GM23338 (cell line): ENCODE results near the gene MYORG. TPM values are rescaled to one million over a fixed set of nuclear protein-coding genes. Genes with fewer than 3 reads are reported as not detected.

ENCODE experiments used
- ATAC-seq: fragments of 200-7000 bp; cut with Tn5 transposase; 3 replicates; pipeline ENCODE4 v1.9.1; 2020
- DNase-seq: peaks from one replicate; pipeline ENCODE4 v3.0.0-alpha.2; 2015; ENCODE audit warnings: low spot score
- H2AFZ ChIP-seq: fragments of 200-600 bp; sonication (generic); 2 replicates; pipeline ENCODE4 v1.8.0; 2016; ENCODE audit warnings: antibody characterized with exemption, mild to moderate bottlenecking, moderate library complexity
- H3F3A ChIP-seq: fragments of 200-600 bp; sonication (generic); replicated peaks from 2 replicates; pipeline ENCODE4 v1.8.0; 2017; ENCODE audit warnings: antibody characterized with exemption, mixed run types, low read depth
- H3K27ac ChIP-seq: fragments of 200-600 bp; sonication (generic); 2 replicates; pipeline ENCODE4 v1.6.1; 2016; ENCODE audit warnings: low read depth
- H3K27me3 ChIP-seq: fragments of 200-600 bp; sonication (generic); 2 replicates; pipeline ENCODE4 v1.8.0; 2016; ENCODE audit warnings: mild to moderate bottlenecking, mixed run types, moderate library complexity; ENCODE audit not compliant: insufficient read depth
- H3K36me3 ChIP-seq: fragments of 200-600 bp; sonication (generic); 2 replicates; pipeline ENCODE4 v1.8.0; 2016; ENCODE audit warnings: mild to moderate bottlenecking; ENCODE audit not compliant: insufficient read depth
- H3K4me1 ChIP-seq: fragments of 200-600 bp; sonication (generic); 2 replicates; pipeline ENCODE4 v1.8.0; 2016; ENCODE audit warnings: mild to moderate bottlenecking, moderate library complexity; ENCODE audit not compliant: insufficient read depth
- H3K4me2 ChIP-seq: fragments of 200-600 bp; sonication (generic); 2 replicates; pipeline ENCODE4 v1.7.1; 2017; ENCODE audit warnings: mixed run types
- H3K4me3 ChIP-seq: fragments of 200-600 bp; sonication (generic); 2 replicates; pipeline ENCODE4 v1.6.1; 2016; ENCODE audit warnings: mixed run types
- H3K79me2 ChIP-seq: fragments of 200-600 bp; sonication (generic); replicated peaks from 2 replicates; pipeline ENCODE4 v1.8.0; 2017; ENCODE audit warnings: mild to moderate bottlenecking; ENCODE audit not compliant: insufficient read depth
- H3K9me2 ChIP-seq: fragments of 200-600 bp; sonication (generic); 2 replicates; pipeline ENCODE4 v1.8.0; 2017; ENCODE audit not compliant: insufficient read depth
- H4K20me1 ChIP-seq: fragments of 200-600 bp; sonication (generic); replicated peaks from 2 replicates; pipeline ENCODE4 v1.8.0; 2017; ENCODE audit warnings: mild to moderate bottlenecking; ENCODE audit not compliant: insufficient read depth
- H3K27ac Mint-ChIP-seq: 2 replicates; pipeline ENCODE4 v1.8.0; 2020; ENCODE audit warnings: inconsistent platforms, mild to moderate bottlenecking, moderate library complexity, mixed read lengths
- H3K27me3 Mint-ChIP-seq: 3 replicates; pipeline ENCODE4 v1.8.0; 2022; ENCODE audit warnings: low read depth, mild to moderate bottlenecking, moderate library complexity, mixed read lengths, inconsistent platforms; ENCODE audit not compliant: insufficient read depth, poor library complexity
- H3K36me3 Mint-ChIP-seq: 3 replicates; pipeline ENCODE4 v1.8.0; 2021; ENCODE audit warnings: low read depth, mild to moderate bottlenecking, inconsistent platforms, moderate library complexity, mixed read lengths
- H3K4me1 Mint-ChIP-seq: 3 replicates; pipeline ENCODE4 v1.8.0; 2020; ENCODE audit warnings: mild to moderate bottlenecking, inconsistent platforms, mixed read lengths
- H3K4me3 Mint-ChIP-seq: 3 replicates; pipeline ENCODE4 v1.8.0; 2021; ENCODE audit warnings: moderate library complexity, mild to moderate bottlenecking, inconsistent platforms, mixed read lengths
- H3K9me3 Mint-ChIP-seq: 3 replicates; pipeline ENCODE4 v1.8.0; 2020; ENCODE audit warnings: moderate library complexity, mild to moderate bottlenecking, inconsistent platforms, mixed read lengths
- CREB1 ChIP-seq: fragments of 250-450 bp; sonication (Bioruptor Pico); IDR thresholded peaks from 2 replicates; pipeline ENCODE4 v1.5.0; 2020; ENCODE audit warnings: low read depth, mild to moderate bottlenecking, moderate library complexity
- CTCF ChIP-seq, 2 experiments: fragments of 200-600 bp in 1 of 2; sonication (generic) in 1 of 2; conservative IDR thresholded peaks; 2 replicates each; pipeline versions ENCODE4 v1.5.1 to v1.6.1; 2016 to 2017; ENCODE audit warnings: antibody characterized with exemption in 2 of 2, low read depth in 2 of 2, mild to moderate bottlenecking in 2 of 2, moderate library complexity in 1 of 2
- ETS1 ChIP-seq: IDR thresholded peaks from 2 replicates; pipeline ENCODE4 v1.6.1; 2016; ENCODE audit warnings: antibody characterized with exemption
- EZH2 ChIP-seq: fragments of 200-600 bp; sonication (generic); IDR thresholded peaks from one replicate; pipeline ENCODE4 v1.8.0; 2017; ENCODE audit warnings: antibody characterized with exemption, mild to moderate bottlenecking, low read depth; ENCODE audit not compliant: unreplicated experiment
- EZH2phosphoT487 ChIP-seq: fragments of 200-600 bp; sonication (generic); IDR thresholded peaks from one replicate; pipeline ENCODE4 v1.8.1; 2018; ENCODE audit warnings: antibody characterized with exemption; ENCODE audit not compliant: unreplicated experiment
- JUNB ChIP-seq: IDR thresholded peaks from one replicate; pipeline ENCODE4 v1.6.1; 2016; ENCODE audit warnings: antibody characterized with exemption; ENCODE audit not compliant: unreplicated experiment
- NANOG ChIP-seq: IDR thresholded peaks from 2 replicates; pipeline ENCODE4 v1.6.1; 2016; ENCODE audit warnings: antibody characterized with exemption, borderline replicate concordance
- POLR2AphosphoS5 ChIP-seq: IDR thresholded peaks from 2 replicates; pipeline ENCODE4 v1.6.1; 2016; ENCODE audit warnings: antibody characterized with exemption, low read depth
- REST ChIP-seq: IDR thresholded peaks from one replicate; pipeline ENCODE4 v1.6.1; 2018; ENCODE audit warnings: antibody characterized with exemption; ENCODE audit not compliant: unreplicated experiment
- STAT1 ChIP-seq: IDR thresholded peaks from one replicate; pipeline ENCODE4 v1.6.1; 2016; ENCODE audit warnings: antibody characterized with exemption; ENCODE audit not compliant: unreplicated experiment
- ZNF114 ChIP-seq: fragments of 250-450 bp; sonication (Bioruptor Pico); IDR thresholded peaks from 2 replicates; pipeline ENCODE4 v1.5.0; 2020; ENCODE audit warnings: mild to moderate bottlenecking, moderate library complexity
- ZNF331 ChIP-seq: fragments of 250-450 bp; sonication (Bioruptor Pico); IDR thresholded peaks from 2 replicates; pipeline ENCODE4 v1.5.0; 2020; ENCODE audit warnings: low read depth, mild to moderate bottlenecking, moderate library complexity
- ZNF462 ChIP-seq: fragments of 250-450 bp; sonication (Bioruptor Pico); IDR thresholded peaks from 2 replicates; pipeline ENCODE4 v1.5.0; 2020; ENCODE audit warnings: mild to moderate bottlenecking, moderate library complexity
- polyA plus RNA-seq: library from polyadenylated mRNA; unstranded; fragments of >200 nt; fragmentation: Nextera tagmentation; extraction: Ambion mirVana; gene quantifications from 2 replicates; pipeline ENCODE4 v1.2.1, GENCODE V29; 2016
- total RNA-seq: library from RNA; depleted of rRNA; stranded (reverse); fragments of >200 nt; shearing (Covaris generic); gene quantifications from 2 replicates; pipeline ENCODE4 v1.2.3, GENCODE V29; 2014

The MYORG gene
- total and polyA plus RNA-seq, 2 experiments from 2014 or later, result 1.5 to 7.3 TPM

GRCh38 chr9:34362614-34363214 lies 14.0 kb downstream of the MYORG start:
- TF ChIP-seq ZNF331 (no peak), STAT1 (no peak), REST (no peak), JUNB (no peak), ZNF114 (CRISPR knock-in tag) (no peak), CTCF (conservative IDR thresholded peaks at IDR 0.05; ENCODE audit: low read depth in 2 of 2) (no peak), NANOG (no peak), POLR2AphosphoS5 (no peak), ETS1 (no peak), CREB1 (CRISPR knock-in tag) (no peak), EZH2 (no peak), EZH2phosphoT487 (no peak), ZNF462 (no peak)
- Histone ChIP-seq H3K9me2 (0 out of 2 replicates have a peak, but pooled peaks cover 3% of the 10 kb centered on the region), H3K27me3 (no peaks in the 10 kb centered on the region), H3K27ac (no peak overlapping the region), H3K36me3 (no peaks in the 10 kb centered on the region), H2AFZ (peak overlapping the region; percentile 70), H3K79me2 (no peaks in the 10 kb centered on the region), H3K4me3 (no peak overlapping the region), H3K4me2 (peak overlapping the region; percentile 58; the same call in 1 of the 2 replicates), H3F3A (no peaks in the 10 kb centered on the region), H4K20me1 (no peaks in the 10 kb centered on the region), H3K4me1 (peaks cover 26% of the 10 kb centered on the region)
- peaks cover 12% of the 10 kb centered on the region for H3K9me3 Mint-ChIP-seq
- H3K4me1 Mint-ChIP-seq, result peaks cover 24% of the 10 kb centered on the region
- H3K4me3 Mint-ChIP-seq, result peak overlapping the region; percentile 26; the same call in 1 of the 3 replicates
- peaks cover 12% of the 10 kb centered on the region for H3K36me3 Mint-ChIP-seq
- H3K27ac Mint-ChIP-seq, result no peak overlapping the region
- ATAC-seq, result no peak
- H3K27me3 Mint-ChIP-seq, result peaks cover 4% of the 10 kb centered on the region
- no peak for DNase-seq
